WTC11 (cell line): ENCODE results near the gene SWI5. TPM values are rescaled to one million over a fixed set of nuclear protein-coding genes. Genes with fewer than 3 reads are reported as not detected.

Source experiments
- ATAC-seq: fragments of 200-7000 bp; cut with Tn5 transposase; 2 replicates; pipeline ENCODE4 v1.10.0; 2021; ENCODE audit warnings: mild to moderate bottlenecking, moderate library complexity
- CTCF ChIA-PET: fragments of 300-600 bp; sonication (Branson Sonifier 250); formaldehyde crosslinking; loops from one replicate; lab custom pipeline; 2021; ENCODE audit warnings: antibody characterized with exemption; lab: Charles Lee
- POLR2A ChIA-PET: fragments of 350-600 bp; sonication (Branson Sonifier 250); formaldehyde crosslinking; loops from one replicate; lab custom pipeline; 2021; ENCODE audit warnings: antibody characterized with exemption; lab: Charles Lee
- DNase-seq: peaks from one replicate; pipeline ENCODE4 v3.0.0; 2021; ENCODE audit warnings: low spot score
- H3K27ac Mint-ChIP-seq: 2 replicates; pipeline ENCODE4 v1.8.0; 2021; ENCODE audit warnings: mixed read lengths
- H3K27me3 Mint-ChIP-seq: 2 replicates; pipeline ENCODE4 v1.8.0; 2021; ENCODE audit warnings: low read depth, mild to moderate bottlenecking, moderate library complexity, mixed read lengths
- H3K36me3 Mint-ChIP-seq: 2 replicates; pipeline ENCODE4 v1.8.0; 2021; ENCODE audit warnings: mixed read lengths
- H3K4me1 Mint-ChIP-seq: 2 replicates; pipeline ENCODE4 v1.8.0; 2022; ENCODE audit warnings: mixed read lengths
- H3K4me3 Mint-ChIP-seq: 2 replicates; pipeline ENCODE4 v1.8.0; 2021; ENCODE audit warnings: mild to moderate bottlenecking, moderate library complexity, mixed read lengths
- H3K9me3 Mint-ChIP-seq: 2 replicates; pipeline ENCODE4 v1.8.0; 2021; ENCODE audit warnings: mixed read lengths
- ATF1 ChIP-seq: sonication (generic); formaldehyde crosslinking; IDR thresholded peaks from 2 replicates; pipeline ENCODE4 v1.8.1; 2023; ENCODE audit warnings: mild to moderate bottlenecking, moderate library complexity, missing genetic modification reagents
- ATF6 ChIP-seq: sonication (generic); formaldehyde crosslinking; IDR thresholded peaks from 2 replicates; pipeline ENCODE4 v1.8.1; 2023; ENCODE audit warnings: mild to moderate bottlenecking, missing genetic modification reagents
- CREM ChIP-seq: sonication (generic); formaldehyde crosslinking; IDR thresholded peaks from 2 replicates; pipeline ENCODE4 v1.8.1; 2022; ENCODE audit warnings: mild to moderate bottlenecking, missing genetic modification reagents, moderate library complexity
- FOXK1 ChIP-seq: sonication (generic); formaldehyde crosslinking; IDR thresholded peaks from 2 replicates; pipeline ENCODE4 v1.8.0; 2022; ENCODE audit warnings: mild to moderate bottlenecking, moderate library complexity, missing genetic modification reagents
- FOXP1 ChIP-seq: sonication (generic); formaldehyde crosslinking; IDR thresholded peaks from 2 replicates; pipeline ENCODE4 v1.8.0; 2022; ENCODE audit warnings: missing genetic modification reagents, mild to moderate bottlenecking, moderate library complexity, borderline replicate concordance
- JAZF1 ChIP-seq: fragments of 250-450 bp; sonication (Bioruptor Pico); IDR thresholded peaks from 2 replicates; pipeline ENCODE4 v1.9.0; 2021; ENCODE audit warnings: moderate library complexity, mild to moderate bottlenecking, inconsistent platforms
- JUN ChIP-seq: sonication (generic); formaldehyde crosslinking; IDR thresholded peaks from 2 replicates; pipeline ENCODE4 v1.8.0; 2023; ENCODE audit warnings: mild to moderate bottlenecking, missing genetic modification reagents
- MAX ChIP-seq: sonication (generic); formaldehyde crosslinking; IDR thresholded peaks from 2 replicates; pipeline ENCODE4 v1.8.0; 2022; ENCODE audit warnings: mild to moderate bottlenecking, missing genetic modification reagents
- NFYB ChIP-seq: sonication (generic); formaldehyde crosslinking; conservative IDR thresholded peaks from 2 replicates; pipeline ENCODE4 v1.8.0; 2022; ENCODE audit warnings: low read depth, missing genetic modification reagents
- PREB ChIP-seq: sonication (generic); formaldehyde crosslinking; IDR thresholded peaks from 2 replicates; pipeline ENCODE4 v1.8.1; 2022; ENCODE audit warnings: mild to moderate bottlenecking, missing genetic modification reagents, moderate library complexity, borderline replicate concordance
- SMAD3 ChIP-seq: sonication (generic); formaldehyde crosslinking; IDR thresholded peaks from 2 replicates; pipeline ENCODE4 v1.8.0; 2022; ENCODE audit warnings: missing genetic modification reagents, mild to moderate bottlenecking, borderline replicate concordance
- SP1 ChIP-seq: sonication (generic); formaldehyde crosslinking; conservative IDR thresholded peaks from 2 replicates; pipeline ENCODE4 v1.8.1; 2022; ENCODE audit warnings: missing genetic modification reagents
- TCF7 ChIP-seq: sonication (generic); formaldehyde crosslinking; IDR thresholded peaks from 2 replicates; pipeline ENCODE4 v1.8.0; 2022; ENCODE audit warnings: mild to moderate bottlenecking, low read depth, missing genetic modification reagents, moderate library complexity
- ZBTB21 ChIP-seq: sonication (generic); formaldehyde crosslinking; IDR thresholded peaks from 2 replicates; pipeline ENCODE4 v1.8.1; 2023; ENCODE audit warnings: mild to moderate bottlenecking, missing genetic modification reagents, borderline replicate concordance
- ZBTB43 ChIP-seq: sonication (generic); formaldehyde crosslinking; IDR thresholded peaks from 2 replicates; pipeline ENCODE4 v1.8.1; 2023; ENCODE audit warnings: mild to moderate bottlenecking, missing genetic modification reagents
- ZNF138 ChIP-seq: sonication (generic); formaldehyde crosslinking; conservative IDR thresholded peaks from 2 replicates; pipeline ENCODE4 v1.8.1; 2022; ENCODE audit warnings: mild to moderate bottlenecking, moderate library complexity, missing genetic modification reagents
- ZNF219 ChIP-seq: sonication (generic); formaldehyde crosslinking; IDR thresholded peaks from 2 replicates; pipeline ENCODE4 v1.8.0; 2023; ENCODE audit warnings: missing genetic modification reagents, mild to moderate bottlenecking, borderline replicate concordance
- ZNF423 ChIP-seq: fragments of 250-450 bp; sonication (Bioruptor Pico); IDR thresholded peaks from 2 replicates; pipeline ENCODE4 v2.1.2; 2022; ENCODE audit warnings: mild to moderate bottlenecking, moderate library complexity
- total RNA-seq: library from RNA; stranded (reverse); gene quantifications from 3 replicates; pipeline ENCODE4 v1.2.3, GENCODE V29; 2021

The SWI5 gene
- total RNA-seq, 1 experiment from 2014 or later: 26.2 TPM

- Mint-ChIP-seq H3K9me3 (no peaks in the 10 kb centered on the region), H3K4me3 (no peak overlapping the region), H3K27me3 (no peaks in the 10 kb centered on the region), H3K36me3 (peaks cover 5% of the 10 kb centered on the region), H3K4me1 (peaks cover 15% of the 10 kb centered on the region), H3K27ac (no peak overlapping the region)
- TF ChIP-seq ZBTB21 (no peak), ZNF423 (CRISPR knock-in tag) (no peak), ZBTB43 (CRISPR knock-in tag) (no peak), ZNF219 (no peak)
- DNase-seq: no peak
- CTCF ChIA-PET: interaction anchor here (1.4 to 2.7 kb wide), 2 partner anchors 12 to 125 kb away, joined by 4 to 7 read pairs; no protein-coding TSS in a partner anchor
- ATAC-seq: no peak
- POLR2A ChIA-PET: no interaction called here
These were observed 33.3 kb upstream of the SWI5 start for GRCh38 chr9:128242828-128243214.

GRCh38 chr9:128243215-128244018 is 32.7 kb upstream of the SWI5 start:
- TF ChIP-seq ATF6 (CRISPR knock-in tag) (no peak), SP1 (no peak), NFYB (no peak), MAX (CRISPR knock-in tag) (no peak), TCF7 (CRISPR knock-in tag) (no peak)
- ChIA-PET POLR2A (no interaction called here), CTCF (interaction anchor here (1.4 to 2.7 kb wide), 2 partner anchors 12 to 126 kb away, joined by 4 to 7 read pairs; no protein-coding TSS in a partner anchor)
- Mint-ChIP-seq H3K36me3 (peaks cover 6% of the 10 kb centered on the region), H3K9me3 (no peaks in the 10 kb centered on the region), H3K27me3 (peaks cover under 1% of the 10 kb centered on the region; the same call in 1 of the 2 replicates), H3K4me3 (no peak overlapping the region), H3K27ac (no peak overlapping the region), H3K4me1 (peaks cover 15% of the 10 kb centered on the region)
- no peak for ATAC-seq
- DNase-seq: no peak

GRCh38 chr9:128244091-128244836 is 31.8 kb upstream of the SWI5 start:
- H3K27me3 Mint-ChIP-seq: peaks cover 5% of the 10 kb centered on the region; the same call in 1 of the 2 replicates
- ATAC-seq (no peak; the same call in 1 of the 2 replicates), DNase-seq (no peak)
- peaks cover 4% of the 10 kb centered on the region for H3K36me3 Mint-ChIP-seq
- H3K9me3 Mint-ChIP-seq: no peaks in the 10 kb centered on the region
- ChIA-PET CTCF (interaction anchor here (1.2 kb wide), 1 partner anchor 8 kb away, joined by 4 read pairs; no protein-coding TSS in a partner anchor), POLR2A (interaction anchor here (0.9 kb wide), 1 partner anchor 32 kb away, joined by 3 read pairs; the partner anchor contains the start of genes GOLGA2 and SWI5)
- 0 out of 2 replicates have a peak overlapping the region, but pooled peaks have one; percentile 9 for H3K27ac Mint-ChIP-seq
- no peak overlapping the region for H3K4me3 Mint-ChIP-seq
- peaks cover 15% of the 10 kb centered on the region for H3K4me1 Mint-ChIP-seq
- no peak for TF ChIP-seq SMAD3 (CRISPR knock-in tag)
- no peak for TF ChIP-seq FOXK1 (CRISPR knock-in tag)
- TF ChIP-seq ZNF138 (CRISPR knock-in tag): no peak
- no peak for TF ChIP-seq FOXP1 (CRISPR knock-in tag)
- no peak for TF ChIP-seq CREM
- TF ChIP-seq JUN: no peak
- TF ChIP-seq PREB (CRISPR knock-in tag): no peak
- no peak for TF ChIP-seq ATF1 (CRISPR knock-in tag)
- no peak for TF ChIP-seq JAZF1 (CRISPR knock-in tag)
